AG04449 (cell line): ENCODE data around the gene SETDB2.

Experiments
- CTCF ChIA-PET: fragments of 350-600 bp; formaldehyde crosslinking; extraction: SDS; loops from one replicate; lab custom pipeline; 2021; ENCODE audit warnings: antibody characterized with exemption; lab: Yijun Ruan, JAX
- POLR2A ChIA-PET: fragments of 400-600, 350-600 bp; formaldehyde crosslinking; extraction: SDS; loops from one replicate; lab custom pipeline; 2020; ENCODE audit warnings: antibody characterized with exemption, inconsistent platforms; lab: Yijun Ruan, JAX
- DNase-seq: peaks from one replicate; pipeline ENCODE4 v3.0.0-alpha.2; 2010; ENCODE audit warnings: low read depth, low spot score
- H3K4me3 ChIP-seq: 2 replicates; pipeline ENCODE4 v1.5.1; 2011; ENCODE audit warnings: low read depth, mild to moderate bottlenecking, control low read depth, low read length
- CTCF ChIP-seq: IDR thresholded peaks from one replicate; pipeline ENCODE4 v1.5.1; 2011; ENCODE audit warnings: mild to moderate bottlenecking, moderate library complexity, low read length, control low read depth, inconsistent platforms; ENCODE audit not compliant: insufficient read depth; ENCODE audit errors: missing control alignments

Gene SETDB2

GRCh38 chr13:49421391-49421790, 22.7 kb upstream of the SETDB2 start:
- CTCF ChIA-PET, result no interaction called here
- no peak for DNase-seq
- POLR2A ChIA-PET, result no interaction called here
- no peak for TF ChIP-seq CTCF
- no peak overlapping the region for H3K4me3 ChIP-seq

GRCh38 chr13:49424011-49424560, 20.0 kb upstream of the SETDB2 start:
- no peak for TF ChIP-seq CTCF
- H3K4me3 ChIP-seq, result no peak overlapping the region
- POLR2A ChIA-PET, result no interaction called here
- CTCF ChIA-PET, result no interaction called here
- DNase-seq, result no peak

GRCh38 chr13:49428041-49428763, 15.9 kb upstream of the SETDB2 start:
- CTCF ChIA-PET, result interaction anchor here (0.8 to 4.2 kb wide), 7 partner anchors 9 to 188 kb away, joined by 3 to 31 read pairs (median 4); no protein-coding TSS in a partner anchor
- no peak for TF ChIP-seq CTCF
- POLR2A ChIA-PET, result no interaction called here
- no peak for DNase-seq
- H3K4me3 ChIP-seq, result no peak overlapping the region

GRCh38 chr13:49429121-49429520, 15.0 kb upstream of the SETDB2 start:
- ChIA-PET CTCF (interaction anchor here (0.5 to 1.6 kb wide), 3 partner anchors 11 to 14 kb away, joined by 3 to 5 read pairs (median 4); no protein-coding TSS in a partner anchor), POLR2A (no interaction called here)
- no peak for TF ChIP-seq CTCF
- DNase-seq, result no peak
- H3K4me3 ChIP-seq, result no peak overlapping the region

GRCh38 chr13:49435992-49436391, 8.1 kb upstream of the SETDB2 start:
- H3K4me3 ChIP-seq, result no peak overlapping the region
- no peak for DNase-seq
- ChIA-PET POLR2A (interaction anchor here (0.6 kb wide), 1 partner anchor 9 kb away, joined by 3 read pairs; no protein-coding TSS in a partner anchor), CTCF (interaction anchor here (0.7 to 3.8 kb wide), 19 partner anchors 9 to 229 kb away, joined by 3 to 115 read pairs (median 6); partner anchors contain the start of gene CDADC1)
- no peak for TF ChIP-seq CTCF

GRCh38 chr13:49436890-49437289, 7.2 kb upstream of the SETDB2 start:
- ChIA-PET POLR2A (no interaction called here), CTCF (interaction anchor here (0.7 to 3.8 kb wide), 27 partner anchors 9 to 664 kb away, joined by 3 to 115 read pairs (median 4); partner anchors contain the start of gene CDADC1)
- no peak for DNase-seq

More at GRCh38 chr13:49436890-49437289, 7.2 kb upstream of the SETDB2 start:
- no peak overlapping the region for H3K4me3 ChIP-seq
- no peak for TF ChIP-seq CTCF
